Measurements from ENCODE around the gene EML6.
"Not testable (repeated sequence)": the region's sequence is repeated elsewhere in the genome, so short reads cannot be mapped to it uniquely, and the experiment has no call there.

EML6 gene

GRCh38 chr2:54723131-54723995, at the start of gene EML6:
Gene EML6 (plus strand): TSS chr2:54723662. CDS start chr2:54725062, 1,400 bp downstream.
- peak; percentile 100 for DNase-seq (ENCODE audit: low spot score)

- no peak for DNase-seq (ENCODE audit: low spot score)
Measured at GRCh38 chr2:54675281-54675680, 48.2 kb upstream of the EML6 start.

- DNase-seq (ENCODE audit: low spot score), result no peak
Measured at GRCh38 chr2:54675738-54676137, 47.7 kb upstream of the EML6 start.

GRCh38 chr2:54676656-54677055, 46.8 kb upstream of the EML6 start:
- no peak for DNase-seq (ENCODE audit: low spot score)

GRCh38 chr2:54677476-54678265, 45.8 kb upstream of the EML6 start:
- DNase-seq (ENCODE audit: low spot score), result no peak

- DNase-seq (ENCODE audit: low spot score), result no peak
Measured at GRCh38 chr2:54678719-54679118, 44.7 kb upstream of the EML6 start.

GRCh38 chr2:54680397-54681041, 42.9 kb upstream of the EML6 start:
- no peak for DNase-seq (ENCODE audit: low spot score)

- DNase-seq (ENCODE audit: low spot score), result no peak
Measured at GRCh38 chr2:54681416-54681815, 42.0 kb upstream of the EML6 start.

- no peak for DNase-seq (ENCODE audit: low spot score)
Measured at GRCh38 chr2:54683596-54683995, 39.9 kb upstream of the EML6 start.

GRCh38 chr2:54685263-54685775, 38.1 kb upstream of the EML6 start:
- DNase-seq (ENCODE audit: low spot score), result no peak

- DNase-seq (ENCODE audit: low spot score), result no peak
Measured at GRCh38 chr2:54687595-54688152, 35.8 kb upstream of the EML6 start.

- no peak for DNase-seq (ENCODE audit: low spot score)
Measured at GRCh38 chr2:54691445-54692135, 31.9 kb upstream of the EML6 start.

- DNase-seq (ENCODE audit: low spot score), result no peak
Measured at GRCh38 chr2:54692556-54692955, 30.9 kb upstream of the EML6 start.

- DNase-seq (ENCODE audit: low spot score), result no peak
Measured at GRCh38 chr2:54695378-54695777, 28.1 kb upstream of the EML6 start.

GRCh38 chr2:54697934-54698333, 25.5 kb upstream of the EML6 start:
- DNase-seq (ENCODE audit: low spot score), result no peak

GRCh38 chr2:54698926-54699325, 24.5 kb upstream of the EML6 start:
- DNase-seq (ENCODE audit: low spot score), result not testable (repeated sequence)

- no peak for DNase-seq (ENCODE audit: low spot score)
Measured at GRCh38 chr2:54699665-54700064, 23.8 kb upstream of the EML6 start.

- no peak for DNase-seq (ENCODE audit: low spot score)
Measured at GRCh38 chr2:54701029-54701428, 22.4 kb upstream of the EML6 start.

- no peak for DNase-seq (ENCODE audit: low spot score)
Measured at GRCh38 chr2:54704238-54704637, 19.2 kb upstream of the EML6 start.

GRCh38 chr2:54704688-54705605, 18.5 kb upstream of the EML6 start:
- DNase-seq (ENCODE audit: low spot score), result peak; percentile 82
